PC-9 (cell line): ENCODE data around the gene CLEC16A. TPM values are rescaled to one million over a fixed set of nuclear protein-coding genes. Genes with fewer than 3 reads are reported as not detected.

Experiments used
- BruUV-seq: library from RNA; stranded (reverse); fragments of 400-500 nt; replicated peaks from 2 replicates; lab custom pipeline; 2021; lab: Mats Ljungman, UMichigan
- CTCF ChIA-PET: fragments of 300-600 bp; sonication (Branson Sonifier 250); formaldehyde crosslinking; loops from one replicate; lab custom pipeline; 2022; ENCODE audit warnings: antibody characterized with exemption; lab: Charles Lee
- POLR2A ChIA-PET: fragments of 300-600 bp; sonication (Branson Sonifier 250); formaldehyde crosslinking; loops from one replicate; lab custom pipeline; 2022; ENCODE audit warnings: antibody characterized with exemption; ENCODE audit not compliant: unreplicated experiment; lab: Charles Lee
- DNase-seq, 2 experiments: peaks; one replicate each; pipeline versions ENCODE4 v3.0.0 to v3.0.0-alpha.2; 2015 to 2022; ENCODE audit warnings: mixed read lengths in 1 of 2
- H2AFZ ChIP-seq: fragments of 200-600 bp; sonication (generic); 2 replicates; pipeline ENCODE4 v1.8.1; 2017; ENCODE audit warnings: antibody characterized with exemption
- H3F3A ChIP-seq: fragments of 200-600 bp; sonication (generic); 2 replicates; pipeline ENCODE4 v1.8.1; 2017; ENCODE audit warnings: antibody characterized with exemption, mild to moderate bottlenecking, low read depth; ENCODE audit not compliant: insufficient read depth
- H3K27ac ChIP-seq: fragments of 200-600 bp; sonication (generic); 2 replicates; pipeline ENCODE4 v1.6.1; 2016; ENCODE audit warnings: mixed run types
- H3K27me3 ChIP-seq: fragments of 200-600 bp; sonication (generic); 2 replicates; pipeline ENCODE4 v1.6.1; 2016; ENCODE audit warnings: low read depth, mixed run types; ENCODE audit not compliant: insufficient read depth
- H3K36me3 ChIP-seq: fragments of 200-600 bp; sonication (generic); 2 replicates; pipeline ENCODE4 v1.6.1; 2016; ENCODE audit warnings: low read depth, mixed run types
- H3K4me1 ChIP-seq: fragments of 200-600 bp; sonication (generic); replicated peaks from 2 replicates; pipeline ENCODE4 v1.6.1; 2016; ENCODE audit warnings: mixed run types; ENCODE audit not compliant: insufficient read depth
- H3K4me2 ChIP-seq: fragments of 200-600 bp; sonication (generic); 2 replicates; pipeline ENCODE4 v1.6.1; 2017; ENCODE audit warnings: mixed run types
- H3K4me3 ChIP-seq: fragments of 200-600 bp; sonication (generic); 2 replicates; pipeline ENCODE4 v1.6.1; 2016; ENCODE audit warnings: mixed run types
- H3K79me2 ChIP-seq: fragments of 200-600 bp; sonication (generic); 2 replicates; pipeline ENCODE4 v1.6.1; 2017; ENCODE audit warnings: low read depth, mixed run types
- H3K9me2 ChIP-seq: fragments of 200-600 bp; sonication (generic); 2 replicates; pipeline ENCODE4 v1.8.1; 2017; ENCODE audit warnings: mild to moderate bottlenecking; ENCODE audit not compliant: insufficient read depth
- H3K9me3 ChIP-seq: fragments of 200-600 bp; sonication (generic); 2 replicates; pipeline ENCODE4 v1.8.1; 2016; ENCODE audit warnings: low read depth; ENCODE audit not compliant: insufficient read depth
- H4K20me1 ChIP-seq: fragments of 200-600 bp; sonication (generic); 2 replicates; pipeline ENCODE4 v1.8.1; 2017; ENCODE audit not compliant: insufficient read depth
- EZH2 ChIP-seq: fragments of 200-600 bp; sonication (generic); IDR thresholded peaks from 2 replicates; pipeline ENCODE4 v1.8.0; 2017; ENCODE audit warnings: antibody characterized with exemption, low read depth
- intact Hi-C: fragments of 100-400 bp; cut with micrococcal nuclease; formaldehyde crosslinking; loops from one replicate; pipeline ENCODE4 v1.10.0; 2022; ENCODE audit not compliant: unreplicated experiment
- total RNA-seq: library from RNA; stranded (reverse); gene quantifications from 2 replicates; pipeline ENCODE4 v1.2.3, GENCODE V29; 2021
- TF ChIP-seq, protein P1 (sequence below): fragments of 200-600 bp; sonication (generic); conservative IDR thresholded peaks from 2 replicates; pipeline ENCODE4 v1.6.1; 2017; ENCODE audit warnings: mixed run types, antibody characterized with exemption, mild to moderate bottlenecking, moderate library complexity

Gene CLEC16A
- total RNA-seq, 1 experiment from 2014 or later: 34.9 TPM

DNA sequence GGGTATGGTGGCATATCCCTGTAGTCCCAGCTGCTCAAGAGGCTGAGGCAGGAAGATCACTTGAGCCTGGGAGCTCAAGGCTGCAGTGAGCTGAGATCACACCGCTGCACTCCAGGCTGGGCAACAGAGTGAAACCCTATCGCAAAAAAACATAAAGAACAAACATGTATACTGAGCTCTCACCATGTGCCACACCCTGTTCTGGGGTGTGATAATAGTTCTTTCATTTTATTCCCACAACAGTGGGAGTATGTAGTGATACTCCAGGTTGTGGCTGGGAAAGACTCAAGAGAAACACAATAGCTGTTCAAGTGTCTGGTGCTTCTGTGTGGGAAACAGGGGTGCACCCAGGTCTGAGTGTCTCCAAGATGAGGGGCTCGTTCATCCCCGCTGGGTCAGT lies 221.0 kb downstream of the CLEC16A start:
- no peaks in the 10 kb centered on the region for H4K20me1 ChIP-seq
- TF ChIP-seq, protein P1, sequence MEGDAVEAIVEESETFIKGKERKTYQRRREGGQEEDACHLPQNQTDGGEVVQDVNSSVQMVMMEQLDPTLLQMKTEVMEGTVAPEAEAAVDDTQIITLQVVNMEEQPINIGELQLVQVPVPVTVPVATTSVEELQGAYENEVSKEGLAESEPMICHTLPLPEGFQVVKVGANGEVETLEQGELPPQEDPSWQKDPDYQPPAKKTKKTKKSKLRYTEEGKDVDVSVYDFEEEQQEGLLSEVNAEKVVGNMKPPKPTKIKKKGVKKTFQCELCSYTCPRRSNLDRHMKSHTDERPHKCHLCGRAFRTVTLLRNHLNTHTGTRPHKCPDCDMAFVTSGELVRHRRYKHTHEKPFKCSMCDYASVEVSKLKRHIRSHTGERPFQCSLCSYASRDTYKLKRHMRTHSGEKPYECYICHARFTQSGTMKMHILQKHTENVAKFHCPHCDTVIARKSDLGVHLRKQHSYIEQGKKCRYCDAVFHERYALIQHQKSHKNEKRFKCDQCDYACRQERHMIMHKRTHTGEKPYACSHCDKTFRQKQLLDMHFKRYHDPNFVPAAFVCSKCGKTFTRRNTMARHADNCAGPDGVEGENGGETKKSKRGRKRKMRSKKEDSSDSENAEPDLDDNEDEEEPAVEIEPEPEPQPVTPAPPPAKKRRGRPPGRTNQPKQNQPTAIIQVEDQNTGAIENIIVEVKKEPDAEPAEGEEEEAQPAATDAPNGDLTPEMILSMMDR: no peak
- no peak for TF ChIP-seq EZH2
- no peaks in the 10 kb centered on the region for H3K9me3 ChIP-seq
- no peak overlapping the region for H3K27ac ChIP-seq
- no peak for DNase-seq
- ChIA-PET CTCF (no interaction called here), POLR2A (interaction anchor here (0.6 kb wide), 1 partner anchor 78 kb away, joined by 8 read pairs; no protein-coding TSS in a partner anchor)
- no peak overlapping the region for H3K4me2 ChIP-seq
- H3F3A ChIP-seq: no peaks in the 10 kb centered on the region
- H3K9me2 ChIP-seq: no peaks in the 10 kb centered on the region
- no peaks in the 10 kb centered on the region for H3K79me2 ChIP-seq
- no peaks in the 10 kb centered on the region for H3K4me1 ChIP-seq
- no TSS peak for BruUV-seq
- no peaks in the 10 kb centered on the region for H3K36me3 ChIP-seq
- intact Hi-C loops: no loop called here
- H3K4me3 ChIP-seq: no peak overlapping the region
- H2AFZ ChIP-seq: no peak overlapping the region
- no peaks in the 10 kb centered on the region for H3K27me3 ChIP-seq

DNA sequence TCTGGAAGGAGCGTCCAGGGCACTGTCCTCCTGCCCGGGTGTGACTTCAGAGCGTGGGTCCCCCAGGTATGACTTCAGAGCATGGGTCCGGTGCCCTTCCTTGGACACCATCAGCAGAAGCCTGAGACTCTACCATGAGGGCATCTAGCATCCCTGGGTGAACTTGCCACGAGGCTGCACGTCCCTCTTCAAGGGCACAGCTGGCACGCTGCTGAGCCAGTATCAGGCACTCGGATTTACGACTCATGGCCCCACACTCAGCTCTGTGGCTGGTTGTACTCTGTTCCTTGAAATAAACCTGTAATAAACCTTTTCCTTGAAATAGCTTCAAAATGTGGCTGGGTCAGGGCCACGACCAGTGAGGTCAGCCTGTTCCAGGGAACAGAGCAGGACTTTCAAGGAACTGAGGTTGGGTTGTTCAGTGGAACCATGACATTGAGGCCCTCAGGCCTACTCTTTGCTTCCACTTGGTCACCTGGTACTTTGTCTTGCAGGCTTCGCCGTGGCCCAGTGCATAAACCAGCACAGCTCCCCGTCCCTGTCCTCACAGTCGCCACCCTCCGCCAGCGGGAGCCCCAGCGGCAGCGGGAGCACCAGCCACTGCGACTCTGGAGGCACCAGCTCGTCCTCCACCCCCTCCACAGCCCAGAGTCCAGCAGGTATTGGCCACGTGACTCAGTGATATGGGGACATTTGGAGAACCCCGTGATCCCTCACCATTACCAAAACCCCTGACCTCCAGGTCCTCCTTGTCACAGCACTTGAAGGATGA lies 221.7 kb downstream of the CLEC16A start:
- Histone ChIP-seq H3K4me2 (no peak overlapping the region), H4K20me1 (no peaks in the 10 kb centered on the region), H2AFZ (no peak overlapping the region), H3F3A (no peaks in the 10 kb centered on the region), H3K4me1 (no peaks in the 10 kb centered on the region), H3K9me3 (no peaks in the 10 kb centered on the region), H3K36me3 (no peaks in the 10 kb centered on the region), H3K27ac (no peak overlapping the region), H3K4me3 (no peak overlapping the region), H3K9me2 (no peaks in the 10 kb centered on the region), H3K27me3 (no peaks in the 10 kb centered on the region), H3K79me2 (no peaks in the 10 kb centered on the region)
- BruUV-seq: no TSS peak
- DNase-seq: peak in 1 of 2 experiments; percentile 32
- POLR2A ChIA-PET: interaction anchor here (0.6 kb wide), 1 partner anchor 78 kb away, joined by 8 read pairs; no protein-coding TSS in a partner anchor
- CTCF ChIA-PET: no interaction called here
- intact Hi-C loops: no loop called here
- TF ChIP-seq EZH2: no peak
- TF ChIP-seq, protein P1: no peak

DNA sequence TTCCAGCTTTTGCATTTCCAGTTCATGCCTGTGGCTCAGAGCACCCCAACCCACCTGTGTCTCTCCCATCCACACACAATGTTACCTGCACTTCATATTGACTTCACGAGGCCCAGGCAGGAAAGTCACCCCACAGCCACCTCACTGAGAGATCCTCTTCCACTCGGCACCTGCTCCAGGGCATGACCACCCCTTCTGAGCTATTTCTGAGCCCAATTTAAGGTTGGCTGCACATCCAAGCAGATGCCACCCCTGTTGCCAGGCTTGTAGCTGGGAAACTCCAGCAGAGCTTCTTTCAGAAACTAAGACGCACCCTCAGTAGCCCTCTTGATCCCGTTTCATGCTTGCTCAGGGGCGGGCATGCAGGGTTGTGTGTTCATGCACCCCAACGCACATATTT lies 223.2 kb downstream of the CLEC16A start:
- peak in 1 of 2 experiments; percentile 23 for DNase-seq
- Histone ChIP-seq H3K9me2 (no peaks in the 10 kb centered on the region), H3K4me3 (no peak overlapping the region), H3F3A (peaks cover 11% of the 10 kb centered on the region), H3K36me3 (no peaks in the 10 kb centered on the region), H2AFZ (no peak overlapping the region), H3K9me3 (no peaks in the 10 kb centered on the region), H3K27me3 (no peaks in the 10 kb centered on the region), H3K27ac (no peak overlapping the region), H3K4me2 (no peak overlapping the region), H3K4me1 (no peaks in the 10 kb centered on the region; the same call in 1 of the 2 replicates), H4K20me1 (no peaks in the 10 kb centered on the region), H3K79me2 (no peaks in the 10 kb centered on the region)
- intact Hi-C loops: no loop called here
- CTCF ChIA-PET: no interaction called here
- BruUV-seq: no TSS peak
- POLR2A ChIA-PET: interaction anchor here (0.5 kb wide), 1 partner anchor 102 kb away, joined by 5 read pairs; no protein-coding TSS in a partner anchor
- TF ChIP-seq, protein P1: no peak
- TF ChIP-seq EZH2: no peak
